Inflammatory macrophage treated with lipopolysaccharide for 4 hours (primary cell): Measurements from ENCODE around the gene PLAAT3.
A peak's percentile ranks its signal among the peaks of the same experiment; 100 is the strongest.
"Not testable (repeated sequence)": the region's sequence is repeated elsewhere in the genome, so short reads cannot be mapped to it uniquely, and the experiment has no call there.

Experiments
- DNase-seq: peaks from one replicate; pipeline ENCODE4 v3.0.0-alpha.2; 2020

PLAAT3 gene

GRCh38 chr11:63608353-63609345 lies 5.6 kb downstream of the PLAAT3 start:
- DNase-seq = no peak

GRCh38 chr11:63603180-63603518 lies 11.1 kb downstream of the PLAAT3 start:
- DNase-seq = peak; percentile 52

- not testable (repeated sequence) for DNase-seq
These were observed 11.7 kb downstream of the PLAAT3 start for GRCh38 chr11:63602290-63603179.

- no peak for DNase-seq
These were observed 14.8 kb downstream of the PLAAT3 start for GRCh38 chr11:63599211-63600122.

GRCh38 chr11:63598556-63598955 lies 15.7 kb downstream of the PLAAT3 start:
- DNase-seq = no peak

GRCh38 chr11:63595296-63595695 lies 18.9 kb downstream of the PLAAT3 start:
- DNase-seq = peak; percentile 36

- peak; percentile 54 for DNase-seq
These were observed 21.2 kb downstream of the PLAAT3 start for GRCh38 chr11:63592975-63593395.

GRCh38 chr11:63590024-63590788 lies 24.0 kb downstream of the PLAAT3 start:
- no peak for DNase-seq

GRCh38 chr11:63589000-63589399 lies 25.2 kb downstream of the PLAAT3 start:
- no peak for DNase-seq

GRCh38 chr11:63586451-63587166 lies 27.6 kb downstream of the PLAAT3 start:
- DNase-seq = no peak

GRCh38 chr11:63583357-63583677 lies 30.9 kb downstream of the PLAAT3 start:
- DNase-seq = no peak

GRCh38 chr11:63581224-63581623 lies 33.0 kb downstream of the PLAAT3 start:
- DNase-seq = not testable (repeated sequence)

GRCh38 chr11:63578882-63579281 lies 35.4 kb downstream of the PLAAT3 start:
- DNase-seq = not testable (repeated sequence)

- no peak for DNase-seq
These were observed 39.2 kb downstream of the PLAAT3 start for GRCh38 chr11:63574856-63575602.

GRCh38 chr11:63573881-63574855 lies 40.1 kb downstream of the PLAAT3 start:
- DNase-seq = peak; percentile 89

GRCh38 chr11:63572026-63572688 lies 42.1 kb downstream of the PLAAT3 start:
- DNase-seq = peak; percentile 42

GRCh38 chr11:63569570-63569969 lies 44.7 kb downstream of the PLAAT3 start:
- DNase-seq = no peak

GRCh38 chr11:63567044-63567840 lies 47.0 kb downstream of the PLAAT3 start:
- peak; percentile 88 for DNase-seq
